ENCODE results near the gene KIFAP3. TPM values are rescaled to one million over a fixed set of nuclear protein-coding genes. Genes with fewer than 3 reads are reported as not detected.

Gene KIFAP3
- total RNA-seq, 1 experiment from 2014 or later = 3.8 TPM

- no peak overlapping the region for H3K4ac ChIP-seq (ENCODE audit: low read depth, low read length)
- no peak overlapping the region for H4K5ac ChIP-seq (ENCODE audit: insufficient read length, low read depth, low read length)
- H3K79me1 ChIP-seq (ENCODE audit: insufficient read depth, low read depth, low read length, poor library complexity, severe bottlenecking) = no peaks in the 10 kb centered on the region
- no peak overlapping the region for H3K56ac ChIP-seq (ENCODE audit: insufficient read length, low read depth, low read length)
- no peak for DNase-seq
- H4K8ac ChIP-seq (replicated peaks; ENCODE audit: insufficient read length, low read depth, low read length) = no peak overlapping the region
- H3K9me3 ChIP-seq (ENCODE audit: control insufficient read depth, low read depth, low read length) = no peaks in the 10 kb centered on the region
- no peak overlapping the region for H3K9ac ChIP-seq (ENCODE audit: extremely low read depth, insufficient read length, low read length)
- H4K91ac ChIP-seq (ENCODE audit: insufficient read length, low read depth, low read length) = no peak overlapping the region
- no peaks in the 10 kb centered on the region for H3K27me3 Mint-ChIP-seq (ENCODE audit: low read depth)
- H2BK15ac ChIP-seq (ENCODE audit: low read depth, low read length) = no peak overlapping the region
- H3K23ac ChIP-seq (ENCODE audit: insufficient read length, low read depth, low read length) = no peak overlapping the region
- no peaks in the 10 kb centered on the region for H3K4me1 ChIP-seq (ENCODE audit: insufficient read depth, low read length)
- H3K9me3 Mint-ChIP-seq = no peaks in the 10 kb centered on the region
- H3K14ac ChIP-seq (ENCODE audit: insufficient read depth, low read length) = no peak overlapping the region
- no CpG with 5 or more reads among the region's 1 CpG for WGBS (ENCODE audit: extremely low coverage, insufficient read length, low lambda C conversion rate)
- no peak overlapping the region for H2AK5ac ChIP-seq (ENCODE audit: insufficient read length, low read length)
- no peak for TF ChIP-seq CTCF (conservative IDR thresholded peaks at IDR 0.05)
- peaks cover 8 to 13% of the 10 kb centered on the region in 2 experiments for H3K4me1 Mint-ChIP-seq
- no peak overlapping the region for H2AFZ ChIP-seq (ENCODE audit: low read length)
- H3K4me3 Mint-ChIP-seq = no peak overlapping the region
- no peaks in the 10 kb centered on the region for H4K20me1 ChIP-seq (ENCODE audit: control insufficient read depth, insufficient read depth, insufficient read length)
- no peak overlapping the region for H3K27ac ChIP-seq (ENCODE audit: insufficient read length, low read depth, low read length)
- H3K18ac ChIP-seq (ENCODE audit: insufficient read length, low read depth, low read length) = no peak overlapping the region
- H3K27me3 ChIP-seq (ENCODE audit: insufficient read depth, low read length) = no peaks in the 10 kb centered on the region
- no peak overlapping the region for H2BK120ac ChIP-seq (ENCODE audit: low read depth, low read length, poor library complexity, severe bottlenecking)
- H2BK20ac ChIP-seq (ENCODE audit: low read depth, low read length, poor library complexity, severe bottlenecking) = no peak overlapping the region
- H3K4me2 ChIP-seq (ENCODE audit: insufficient read depth, insufficient read length, low read length) = no peak overlapping the region
- H2BK12ac ChIP-seq (ENCODE audit: insufficient read length, low read depth, low read length) = no peak overlapping the region
- no peaks in the 10 kb centered on the region for H3K23me2 ChIP-seq (ENCODE audit: insufficient read length, low read depth, low read length, poor library complexity, severe bottlenecking)
- peak overlapping the region in 2 of 3 experiments; percentile 47 to 91; a peak in 3 of 7 replicates for H3K27ac Mint-ChIP-seq
- H3K36me3 Mint-ChIP-seq (ENCODE audit: insufficient read depth in 1 of 3, low read depth in 3 of 3) = no peaks in the 10 kb centered on the region
- H3K79me2 ChIP-seq (ENCODE audit: insufficient read depth, low read length) = no peaks in the 10 kb centered on the region
- no peak overlapping the region for H2BK5ac ChIP-seq (ENCODE audit: insufficient read length, low read length)
- H3T11ph ChIP-seq (ENCODE audit: low read length) = no peak overlapping the region
These were observed 123.4 kb downstream of the KIFAP3 start for GRCh38 chr1:169951108-169951507.

Measured in H9 (cell line).